Measurements from ENCODE around the gene COPG2. TPM values are rescaled to one million over a fixed set of nuclear protein-coding genes. Genes with fewer than 3 reads are reported as not detected.

COPG2 gene
- total RNA-seq, 1 experiment from 2014 or later = 77.7 TPM

- Histone ChIP-seq H3K14ac (ENCODE audit: insufficient read depth, low read length) (no peak overlapping the region), H4K8ac (replicated peaks; ENCODE audit: insufficient read length, low read depth, low read length) (no peak overlapping the region), H3K4me2 (ENCODE audit: insufficient read depth, insufficient read length, low read length) (no peak overlapping the region), H3K56ac (ENCODE audit: insufficient read length, low read depth, low read length) (no peak overlapping the region), H4K5ac (ENCODE audit: insufficient read length, low read depth, low read length) (no peak overlapping the region), H2BK20ac (ENCODE audit: low read depth, low read length, poor library complexity, severe bottlenecking) (no peak overlapping the region), H2BK15ac (ENCODE audit: low read depth, low read length) (no peak overlapping the region), H3K23me2 (ENCODE audit: insufficient read length, low read depth, low read length, poor library complexity, severe bottlenecking) (no peaks in the 10 kb centered on the region), H3K27me3 (ENCODE audit: insufficient read depth, low read length) (no peaks in the 10 kb centered on the region), H3K9me3 (ENCODE audit: control insufficient read depth, low read depth, low read length) (no peaks in the 10 kb centered on the region), H3K18ac (ENCODE audit: insufficient read length, low read depth, low read length) (no peak overlapping the region), H2BK12ac (ENCODE audit: insufficient read length, low read depth, low read length) (no peak overlapping the region), H3K23ac (ENCODE audit: insufficient read length, low read depth, low read length) (no peak overlapping the region), H2BK120ac (ENCODE audit: low read depth, low read length, poor library complexity, severe bottlenecking) (no peak overlapping the region), H3K9ac (ENCODE audit: extremely low read depth, insufficient read length, low read length) (no peak overlapping the region), H4K91ac (ENCODE audit: insufficient read length, low read depth, low read length) (no peak overlapping the region), H2BK5ac (ENCODE audit: insufficient read length, low read length) (no peak overlapping the region), H3K79me1 (ENCODE audit: insufficient read depth, low read depth, low read length, poor library complexity, severe bottlenecking) (no peaks in the 10 kb centered on the region), H3T11ph (ENCODE audit: low read length) (no peak overlapping the region), H3K27ac (ENCODE audit: insufficient read length, low read depth, low read length) (no peak overlapping the region), H2AFZ (ENCODE audit: low read length) (no peak overlapping the region), H3K4ac (ENCODE audit: low read depth, low read length) (no peak overlapping the region), H4K20me1 (ENCODE audit: control insufficient read depth, insufficient read depth, insufficient read length) (no peaks in the 10 kb centered on the region), H3K4me1 (ENCODE audit: insufficient read depth, low read length) (no peaks in the 10 kb centered on the region), H3K79me2 (ENCODE audit: insufficient read depth, low read length) (no peaks in the 10 kb centered on the region), H2AK5ac (ENCODE audit: insufficient read length, low read length) (no peak overlapping the region)
- Mint-ChIP-seq H3K27me3 (ENCODE audit: low read depth) (no peaks in the 10 kb centered on the region), H3K4me3 (no peak overlapping the region), H3K27ac (no peak overlapping the region), H3K9me3 (peaks cover 22 to 26% of the 10 kb centered on the region in 2 experiments), H3K4me1 (no peaks in the 10 kb centered on the region), H3K36me3 (ENCODE audit: insufficient read depth in 1 of 3, low read depth in 3 of 3) (peaks cover 18 to 40% (median 20%) of the 10 kb centered on the region in 3 experiments)
- no CpG with 5 or more reads among the region's 9 CpGs for WGBS (ENCODE audit: extremely low coverage, insufficient read length, low lambda C conversion rate)
- no peak for DNase-seq
- no peak for TF ChIP-seq CTCF (conservative IDR thresholded peaks at IDR 0.05)
Measured at GRCh38 chr7:130566168-130566897, 102.2 kb downstream of the COPG2 start.
